ENCODE data around the gene IGLL5.
A peak's percentile ranks its signal among the peaks of the same experiment; 100 is the strongest.
"Not testable (repeated sequence)": the region's sequence is repeated elsewhere in the genome, so short reads cannot be mapped to it uniquely, and the experiment has no call there.

The IGLL5 gene

GRCh38 chr22:22884010-22884887 lies 3.4 kb upstream of the IGLL5 start:
- DNase-seq (ENCODE audit: low spot score) = peak; percentile 58

DNA sequence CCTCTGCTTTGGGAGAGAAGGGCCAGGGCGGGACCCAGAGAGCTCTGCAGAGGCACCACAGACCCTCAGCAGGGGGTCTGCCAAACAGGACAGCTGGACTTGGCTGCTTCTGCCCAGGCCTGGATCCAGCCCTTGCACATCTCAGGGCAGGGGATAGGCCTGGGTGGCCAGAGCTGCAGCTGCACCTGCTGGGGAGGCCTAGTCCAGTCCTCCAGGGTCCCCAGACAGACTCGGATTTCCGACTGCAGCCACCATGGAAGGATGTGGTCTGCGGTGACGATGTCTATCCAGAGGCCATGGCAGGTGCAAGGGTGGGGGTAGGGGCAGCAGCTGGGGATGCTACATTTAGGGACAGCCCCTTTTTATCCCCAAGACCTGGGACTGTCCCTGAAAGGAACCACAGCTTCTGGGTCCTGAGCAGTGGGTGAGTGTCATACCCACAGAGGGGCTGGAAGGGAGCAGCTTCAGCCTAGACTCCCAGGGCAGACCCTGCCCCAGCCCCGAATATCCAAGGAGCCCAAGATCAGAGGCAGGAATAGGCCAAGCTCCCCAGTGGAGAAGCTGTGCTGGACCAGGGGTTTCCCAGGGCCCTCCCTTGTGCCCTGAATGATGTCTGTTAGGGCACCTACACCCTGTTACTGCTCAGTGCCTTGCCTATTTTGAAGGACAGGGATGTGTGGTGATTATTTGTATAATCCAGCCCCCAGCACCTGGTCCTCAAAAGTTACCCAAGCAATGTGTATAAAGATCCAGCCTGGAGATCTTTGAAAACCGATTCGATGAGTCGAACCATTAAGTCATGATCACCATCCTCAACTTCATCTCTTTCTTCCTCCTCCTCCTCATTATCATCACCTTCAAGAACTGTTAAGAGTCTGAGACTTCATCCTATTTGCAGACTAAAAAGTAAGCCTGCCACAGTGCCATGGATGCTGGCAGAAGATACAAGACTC lies 2.5 kb upstream of the IGLL5 start:
- DNase-seq (ENCODE audit: low spot score) = no peak

- no peak for DNase-seq (ENCODE audit: low spot score)
These were observed 1.1 kb upstream of the IGLL5 start for GRCh38 chr22:22886546-22886945.

- no peak for DNase-seq (ENCODE audit: low spot score)
These were observed 1.1 kb downstream of the IGLL5 start for GRCh38 chr22:22888571-22889353.

DNA sequence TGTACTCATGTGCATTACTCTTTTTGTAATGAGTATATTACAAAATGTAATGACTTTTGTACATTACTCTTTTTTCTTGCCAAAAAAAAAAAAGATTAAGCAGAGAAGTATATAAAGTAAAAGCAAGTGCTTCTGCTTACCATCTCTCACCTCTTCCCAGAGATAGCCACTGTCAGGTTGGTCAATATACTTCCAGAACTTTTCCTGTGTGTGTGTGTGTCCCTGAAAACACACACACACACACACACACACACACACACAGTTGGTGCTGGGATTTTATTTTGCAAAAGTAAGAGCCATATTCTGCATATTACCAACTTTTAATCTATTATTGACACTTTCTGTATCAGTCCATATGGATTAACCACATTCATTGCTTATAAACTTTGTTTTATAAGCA lies 2.5 kb downstream of the IGLL5 start:
- no peak for DNase-seq (ENCODE audit: low spot score)

GRCh38 chr22:22891139-22891621 lies 3.6 kb downstream of the IGLL5 start:
- no peak for DNase-seq (ENCODE audit: low spot score)

DNA sequence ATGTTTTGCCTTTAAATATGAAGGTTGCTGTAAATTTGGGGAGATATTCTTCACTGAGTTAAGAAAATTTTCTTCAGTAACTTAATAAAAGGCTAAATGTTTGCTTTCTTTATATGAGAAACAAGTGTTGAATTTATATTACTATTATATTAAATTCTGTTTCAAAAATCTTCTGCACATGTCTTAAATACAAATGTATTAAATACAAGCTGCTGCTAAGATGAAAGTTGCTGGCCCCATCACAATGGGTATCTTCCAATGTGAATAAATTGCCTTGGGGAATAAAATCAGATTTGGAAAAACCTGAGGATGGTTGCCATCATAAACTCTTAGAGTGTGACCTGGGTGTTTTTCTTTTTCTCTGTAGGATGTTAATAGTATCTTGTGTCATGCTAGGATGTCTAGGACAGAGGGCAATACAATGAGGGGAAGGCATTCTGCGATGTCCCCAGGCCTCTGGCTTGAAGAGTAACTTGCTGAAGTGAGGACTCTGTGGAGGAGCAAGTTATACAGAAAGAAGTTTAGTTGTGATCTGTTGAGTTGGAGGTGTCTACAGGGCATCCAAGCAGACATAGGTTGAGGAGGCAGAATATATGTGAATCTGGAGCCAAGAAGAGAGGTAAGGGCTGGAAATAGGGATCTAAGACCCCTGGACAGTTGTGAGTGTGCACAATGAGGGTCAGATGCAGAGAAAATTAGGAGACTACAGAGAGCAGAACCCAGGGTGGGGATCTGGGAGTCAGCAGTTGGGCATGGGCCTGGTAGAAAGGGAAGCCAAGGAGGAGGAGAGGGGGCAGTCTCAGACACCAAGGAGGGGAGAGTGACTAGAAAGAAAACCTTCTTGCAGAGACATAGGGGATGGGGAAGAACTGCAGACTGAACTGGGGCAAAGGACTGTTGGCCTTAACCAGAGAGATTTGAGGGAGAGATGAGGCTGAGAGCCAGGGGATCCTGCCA lies 4.8 kb downstream of the IGLL5 start:
- DNase-seq (ENCODE audit: low spot score) = no peak

DNA sequence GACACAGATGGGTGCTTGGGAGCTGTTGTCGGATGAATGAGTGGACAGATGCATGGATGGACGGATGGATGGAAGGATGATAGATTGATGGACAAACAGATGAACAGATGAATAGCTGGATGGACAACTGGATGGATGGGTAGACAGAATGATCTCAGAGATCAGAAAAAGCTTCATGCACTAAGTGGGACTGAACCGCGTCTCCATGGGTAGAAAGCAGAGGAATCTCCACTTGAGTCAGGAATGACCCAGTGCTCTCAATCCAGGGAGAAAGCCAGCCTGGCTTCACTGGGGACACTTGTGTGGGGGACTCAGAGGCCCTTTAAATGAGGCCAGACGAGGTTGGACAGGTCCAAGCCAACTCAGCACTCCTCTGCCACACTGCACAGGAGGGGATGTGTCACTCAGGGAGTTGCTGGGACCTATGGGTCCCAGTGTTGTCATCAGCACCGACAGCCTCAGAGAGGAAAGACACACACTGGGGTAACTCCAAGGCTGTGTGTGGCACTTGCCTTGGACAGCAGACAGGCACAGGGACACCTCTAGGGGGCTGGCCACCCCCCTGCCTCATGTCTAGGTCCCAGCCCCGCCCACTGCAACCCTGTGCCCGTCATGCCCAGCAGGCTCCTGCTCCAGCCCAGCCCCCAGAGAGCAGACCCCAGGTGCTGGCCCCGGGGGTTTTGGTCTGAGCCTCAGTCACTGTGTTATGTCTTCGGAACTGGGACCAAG lies 5.6 kb downstream of the IGLL5 start:
- DNase-seq (ENCODE audit: low spot score) = no peak

DNA sequence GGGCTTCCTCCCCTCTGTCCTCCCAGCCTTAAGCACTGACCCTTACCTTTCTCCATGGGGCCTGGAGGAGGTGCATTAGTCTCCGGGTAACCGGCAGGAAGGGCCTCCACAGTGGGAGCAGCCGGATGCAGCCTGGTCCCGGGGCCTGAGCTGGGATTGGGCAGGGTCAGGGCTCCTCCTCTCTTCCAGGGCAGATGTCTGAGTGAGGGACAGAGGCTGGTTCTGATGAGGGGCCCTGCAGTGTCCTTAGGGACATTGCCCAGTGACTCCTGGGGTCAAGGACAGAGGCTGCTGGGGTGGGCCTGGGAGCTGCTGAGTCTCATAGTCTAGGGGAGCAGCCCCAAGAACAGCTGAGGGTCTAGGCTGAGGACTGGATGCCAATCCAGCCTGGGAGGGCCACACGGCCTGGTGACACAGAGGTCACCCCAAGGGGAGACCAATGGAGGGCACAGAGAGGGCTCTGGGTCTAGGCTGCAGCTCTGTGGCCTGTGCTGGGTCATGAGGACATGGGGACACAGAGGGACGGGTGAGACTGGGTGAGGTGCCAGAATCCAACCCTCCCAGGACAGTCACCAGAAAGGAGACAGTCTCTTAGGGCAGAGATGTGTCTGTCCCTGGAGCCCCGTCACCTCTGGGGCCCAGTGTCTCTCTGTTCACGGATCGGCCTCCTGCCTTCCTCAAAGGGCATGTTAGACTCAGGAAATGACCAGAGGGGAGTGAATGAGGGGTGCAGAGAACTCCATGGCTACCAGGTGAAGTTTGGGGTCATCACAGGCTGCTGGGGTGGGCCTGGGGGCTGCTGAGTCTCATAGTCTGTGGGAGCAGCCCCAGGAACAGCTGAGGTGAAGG lies 6.5 kb downstream of the IGLL5 start:
- DNase-seq (ENCODE audit: low spot score) = no peak

DNA sequence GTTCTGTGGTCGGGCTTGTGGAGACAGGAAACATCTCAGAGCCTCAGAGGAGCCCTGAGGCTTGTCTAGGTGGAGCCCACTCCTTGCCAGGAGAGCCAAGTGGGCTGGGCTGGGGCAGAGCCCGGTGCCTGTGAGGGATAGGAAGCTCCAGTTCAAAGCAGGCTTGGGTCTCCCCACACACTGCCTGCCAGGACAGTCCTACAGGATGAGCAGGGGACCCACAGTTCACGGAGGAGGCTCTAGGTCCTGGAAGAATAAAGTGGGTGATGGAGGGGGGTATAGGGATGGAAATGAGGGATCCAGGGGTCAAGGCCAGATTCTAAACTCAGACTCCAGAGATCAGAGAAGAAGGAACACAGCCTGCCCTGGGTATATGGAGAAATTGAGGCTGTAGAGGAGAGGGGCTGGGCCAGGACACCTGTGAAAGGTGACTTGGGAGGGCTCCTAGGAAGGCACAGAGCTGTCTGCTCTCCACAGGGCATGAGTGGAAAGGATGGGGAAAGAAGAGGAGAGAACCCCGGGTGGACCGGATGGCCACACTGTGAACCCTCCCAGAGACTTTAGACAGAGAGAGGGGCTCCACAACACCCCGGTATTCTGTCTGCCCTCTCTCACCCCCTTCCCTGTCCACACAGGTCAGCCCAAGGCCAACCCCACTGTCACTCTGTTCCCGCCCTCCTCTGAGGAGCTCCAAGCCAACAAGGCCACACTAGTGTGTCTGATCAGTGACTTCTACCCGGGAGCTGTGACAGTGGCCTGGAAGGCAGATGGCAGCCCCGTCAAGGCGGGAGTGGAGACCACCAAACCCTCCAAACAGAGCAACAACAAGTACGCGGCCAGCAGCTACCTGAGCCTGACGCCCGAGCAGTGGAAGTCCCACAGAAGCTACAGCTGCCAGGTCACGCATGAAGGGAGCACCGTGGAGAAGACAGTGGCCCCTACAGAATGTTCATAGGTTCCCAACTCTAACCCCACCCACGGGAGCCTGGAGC lies 7.4 kb downstream of the IGLL5 start:
- DNase-seq (ENCODE audit: low spot score) = no peak

DNA sequence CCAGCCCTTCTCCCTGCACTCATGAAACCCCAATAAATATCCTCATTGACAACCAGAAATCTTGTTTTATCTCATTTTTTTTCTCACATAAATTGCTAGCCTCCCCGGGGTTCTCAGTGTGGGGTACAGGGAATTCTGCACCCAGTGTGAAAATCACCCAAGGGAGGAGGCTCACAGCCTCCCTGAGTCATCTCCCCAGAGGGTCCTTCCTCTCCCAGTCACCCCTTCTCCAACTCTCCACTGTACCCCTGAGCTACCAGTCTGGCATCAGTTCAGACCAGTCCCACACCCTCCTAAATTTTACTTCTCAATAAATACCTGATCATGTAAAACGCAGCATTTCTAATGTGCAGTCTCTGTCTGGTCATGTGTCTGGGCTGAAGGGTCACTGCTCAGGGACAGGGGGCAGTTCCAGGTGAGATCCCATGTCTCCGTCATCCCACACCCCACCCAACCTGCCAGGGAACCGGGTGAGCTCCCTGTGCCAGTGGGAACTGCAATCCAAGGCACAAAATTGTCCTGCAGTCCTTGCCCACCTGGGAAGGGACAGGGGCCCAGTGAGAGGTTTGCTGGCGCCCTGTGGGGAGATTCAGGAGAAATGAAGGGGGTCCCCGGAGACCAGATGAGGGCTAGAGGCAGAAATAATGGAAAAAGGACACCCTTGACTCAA lies 8.3 kb downstream of the IGLL5 start:
- DNase-seq (ENCODE audit: low spot score) = no peak

GRCh38 chr22:22896601-22897000 lies 9.0 kb downstream of the IGLL5 start:
- no peak for DNase-seq (ENCODE audit: low spot score)

DNA sequence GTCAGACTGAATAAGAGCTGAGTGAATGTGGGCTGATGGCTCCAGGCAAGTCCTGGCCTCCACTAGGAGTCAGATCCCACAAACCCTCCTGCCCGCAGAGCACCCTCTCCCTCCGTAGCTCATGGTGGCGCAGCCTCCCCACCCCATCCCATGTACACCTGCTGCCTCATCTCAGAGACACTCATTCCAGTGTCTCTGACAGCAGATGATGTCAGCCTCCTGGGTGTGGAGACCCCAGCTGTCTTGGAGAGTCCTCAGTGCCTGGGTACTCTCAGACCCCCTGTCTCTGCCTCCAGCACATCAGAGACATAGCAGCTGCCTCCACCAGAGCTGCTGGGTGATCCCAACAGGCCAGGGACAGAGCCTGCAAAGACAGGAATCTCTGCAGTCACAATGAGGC lies 9.5 kb downstream of the IGLL5 start:
- DNase-seq (ENCODE audit: low spot score) = no peak

GRCh38 chr22:22897947-22898346 lies 10.3 kb downstream of the IGLL5 start:
- DNase-seq (ENCODE audit: low spot score) = no peak

DNA sequence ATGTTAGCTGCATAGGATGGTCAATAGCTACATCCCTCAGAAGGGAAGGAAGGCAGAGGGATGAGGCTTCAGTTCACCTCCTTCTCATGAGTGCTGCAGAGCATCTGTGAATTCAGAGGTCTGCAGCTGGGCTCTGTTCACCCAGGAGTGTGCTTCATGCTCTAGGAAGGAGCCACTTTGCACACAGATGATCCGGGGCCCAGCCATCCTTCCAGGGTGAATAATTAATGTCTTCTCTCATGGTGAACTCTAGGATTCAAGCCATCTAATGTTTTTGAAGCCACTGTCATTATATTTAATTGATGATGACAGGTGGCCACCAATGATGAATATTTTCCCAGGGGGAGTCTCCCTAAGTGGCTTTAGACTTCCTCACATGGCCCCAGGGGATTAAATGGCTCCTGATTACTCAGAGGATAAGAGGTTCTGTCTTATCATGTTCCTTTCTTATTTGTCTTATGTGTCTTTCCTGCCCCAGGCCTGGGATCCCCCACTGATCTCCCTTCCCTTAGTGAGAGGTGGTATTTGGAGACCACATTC lies 10.9 kb downstream of the IGLL5 start:
- DNase-seq (ENCODE audit: low spot score) = not testable (repeated sequence)

GRCh38 chr22:22899342-22900080 lies 11.9 kb downstream of the IGLL5 start:
- not testable (repeated sequence) for DNase-seq (ENCODE audit: low spot score)

Measured in SW480 (cell line).